HL-60 (cell line): ENCODE measurements around the gene TSHZ1.

ENCODE experiments used
- DNase-seq, 2 experiments: peaks; one replicate each; pipeline ENCODE4 v3.0.0-alpha.2; 2010 to 2020; ENCODE audit warnings: low read depth in 1 of 2, low spot score in 1 of 2
- H3K27ac ChIP-seq: fragments of 250-450 bp; sonication (Bioruptor Pico); replicated peaks from 2 replicates; pipeline ENCODE4 v1.5.1; 2020; ENCODE audit warnings: mild to moderate bottlenecking, moderate library complexity
- H3K27me3 ChIP-seq: fragments of 250-450 bp; sonication (Bioruptor Pico); 2 replicates; pipeline ENCODE4 v1.5.1; 2021; ENCODE audit warnings: mild to moderate bottlenecking, moderate library complexity; ENCODE audit not compliant: insufficient read depth, poor library complexity, severe bottlenecking
- H3K4me3 ChIP-seq: replicated peaks from 2 replicates; pipeline ENCODE4 v1.5.1; 2011; ENCODE audit warnings: mild to moderate bottlenecking, control low read depth, low read length; ENCODE audit not compliant: insufficient read depth
- CTCF ChIP-seq: IDR thresholded peaks from one replicate; pipeline ENCODE4 v1.5.1; 2011; ENCODE audit warnings: low read length, control low read depth, inconsistent platforms; ENCODE audit not compliant: insufficient read depth
- GABPA ChIP-seq: IDR thresholded peaks from 2 replicates; pipeline ENCODE4 v1.6.1; 2012; ENCODE audit warnings: low read depth
- POLR2AphosphoS5 ChIP-seq: IDR thresholded peaks from 2 replicates; pipeline ENCODE4 v1.6.1; 2012; ENCODE audit warnings: low read depth
- REST ChIP-seq: IDR thresholded peaks from 2 replicates; pipeline ENCODE4 v1.6.1; 2012; ENCODE audit warnings: low read depth; ENCODE audit not compliant: insufficient replicate concordance
- SPI1 ChIP-seq: IDR thresholded peaks from 2 replicates; pipeline ENCODE4 v1.6.1; 2012; ENCODE audit warnings: low read depth, mild to moderate bottlenecking, borderline replicate concordance

The TSHZ1 gene

GRCh38 chr18:75189696-75190095 lies 20.9 kb upstream of the TSHZ1 start:
- Histone ChIP-seq H3K4me3 (no peak overlapping the region), H3K27ac (no peak overlapping the region), H3K27me3 (no peaks in the 10 kb centered on the region)
- no peak for DNase-seq
- TF ChIP-seq POLR2AphosphoS5 = no peak
- TF ChIP-seq GABPA = no peak
- no peak for TF ChIP-seq CTCF
- no peak for TF ChIP-seq SPI1
- no peak for TF ChIP-seq REST

DNA sequence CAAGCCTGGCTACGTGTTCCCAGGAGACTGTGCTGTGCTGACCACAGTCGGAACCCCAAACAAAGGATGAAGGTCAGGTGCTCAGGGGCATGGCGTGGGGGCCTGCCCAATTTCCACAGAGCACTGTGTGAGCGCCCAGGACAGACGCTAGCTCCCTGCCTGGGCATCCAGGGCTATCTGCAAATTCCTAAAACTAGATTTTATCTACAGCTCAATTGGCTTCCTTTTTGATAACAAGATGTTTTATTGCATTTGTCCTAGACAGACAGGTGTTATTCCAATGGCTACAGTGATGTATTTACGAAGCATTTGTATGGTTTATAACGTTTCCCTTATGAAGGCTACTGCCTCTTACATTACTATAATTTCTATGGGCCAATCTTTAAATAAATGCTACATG lies 17.7 kb upstream of the TSHZ1 start:
- H3K27me3 ChIP-seq = no peaks in the 10 kb centered on the region
- no peak overlapping the region for H3K27ac ChIP-seq
- DNase-seq = no peak
- TF ChIP-seq REST = no peak
- TF ChIP-seq POLR2AphosphoS5 = no peak
- no peak for TF ChIP-seq CTCF
- TF ChIP-seq GABPA = no peak
- no peak for TF ChIP-seq SPI1
- no peak overlapping the region for H3K4me3 ChIP-seq

DNA sequence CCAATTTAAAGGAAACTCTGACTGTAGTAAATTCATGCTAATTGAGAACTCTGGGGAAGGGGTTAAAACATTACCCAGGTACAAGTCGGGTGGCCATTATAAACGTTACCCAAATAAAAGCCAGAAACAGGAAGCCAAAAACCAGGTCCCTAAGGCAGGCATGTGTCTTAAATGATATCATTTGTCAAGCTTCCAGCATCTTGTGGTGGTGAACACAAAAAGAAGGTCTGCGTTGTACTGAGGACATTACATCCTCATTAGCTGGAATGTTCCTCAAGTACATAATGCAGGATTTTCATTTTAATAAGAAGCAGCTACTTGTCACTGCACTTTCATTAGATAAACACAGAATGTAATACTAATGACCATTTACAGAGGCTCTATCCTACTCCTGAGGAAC lies 12.6 kb upstream of the TSHZ1 start:
- Histone ChIP-seq H3K27ac (no peak overlapping the region), H3K27me3 (no peaks in the 10 kb centered on the region), H3K4me3 (no peak overlapping the region)
- TF ChIP-seq SPI1 = 0 out of 2 replicates have a peak, but pooled peaks have one; percentile 6
- TF ChIP-seq GABPA = no peak
- no peak for DNase-seq

DNA sequence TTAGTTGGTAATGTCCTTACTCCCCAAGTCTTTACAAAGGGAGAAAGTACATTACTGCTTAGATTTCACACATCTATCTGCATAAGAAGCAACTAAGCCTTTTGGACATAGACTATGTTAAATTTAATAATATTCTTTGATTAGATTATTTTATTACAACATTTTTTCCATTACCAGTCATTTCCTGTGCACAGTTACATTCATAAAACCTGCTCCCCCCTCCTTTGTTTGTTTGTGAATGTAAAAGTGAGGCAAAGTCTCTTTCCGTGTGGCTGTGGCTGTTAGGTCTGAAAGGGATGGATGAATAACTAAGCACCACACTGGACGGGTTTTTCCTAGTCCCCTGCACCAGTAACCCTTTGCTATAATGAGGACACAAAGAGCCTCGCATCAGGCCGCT lies 11.3 kb upstream of the TSHZ1 start:
- H3K27me3 ChIP-seq = no peaks in the 10 kb centered on the region
- no peak overlapping the region for H3K4me3 ChIP-seq
- no peak for DNase-seq
- TF ChIP-seq REST = no peak
- TF ChIP-seq CTCF = no peak
- no peak for TF ChIP-seq GABPA
- no peak for TF ChIP-seq POLR2AphosphoS5
- TF ChIP-seq SPI1 = no peak
- H3K27ac ChIP-seq = no peak overlapping the region
